Stimulated activated CD4-positive, alpha-beta T cell treated with anti-CD3 and anti-CD28 coated beads, Interleukin-4, amount 100 ng/mL, for 1 hour (primary cell): ENCODE data around the gene TMEM87A.
"Not testable (repeated sequence)": the region's sequence is repeated elsewhere in the genome, so short reads cannot be mapped to it uniquely, and the experiment has no call there.

Source experiments
- DNase-seq: peaks from one replicate; pipeline ENCODE4 v3.0.0-alpha.2; 2020

The TMEM87A gene

DNA sequence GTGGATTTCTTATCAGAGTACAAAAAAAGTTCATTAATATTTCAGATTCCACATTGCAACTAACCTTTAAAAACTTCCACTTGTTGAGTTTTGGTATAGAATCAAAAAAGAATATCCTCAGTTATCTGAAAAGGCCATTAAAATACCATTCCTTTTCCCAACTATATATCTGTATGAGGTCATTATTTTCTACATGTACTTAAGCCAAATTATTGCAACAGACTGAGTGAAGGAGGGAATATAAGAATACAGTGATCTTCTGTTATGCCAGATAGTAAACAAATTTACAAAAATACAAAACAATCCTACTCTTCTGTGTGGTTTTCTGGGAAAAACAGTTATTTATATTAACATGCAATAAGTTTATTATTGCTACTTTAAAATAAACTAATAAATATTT, 5.9 kb downstream of the TMEM87A start:
- no peak for DNase-seq

DNA sequence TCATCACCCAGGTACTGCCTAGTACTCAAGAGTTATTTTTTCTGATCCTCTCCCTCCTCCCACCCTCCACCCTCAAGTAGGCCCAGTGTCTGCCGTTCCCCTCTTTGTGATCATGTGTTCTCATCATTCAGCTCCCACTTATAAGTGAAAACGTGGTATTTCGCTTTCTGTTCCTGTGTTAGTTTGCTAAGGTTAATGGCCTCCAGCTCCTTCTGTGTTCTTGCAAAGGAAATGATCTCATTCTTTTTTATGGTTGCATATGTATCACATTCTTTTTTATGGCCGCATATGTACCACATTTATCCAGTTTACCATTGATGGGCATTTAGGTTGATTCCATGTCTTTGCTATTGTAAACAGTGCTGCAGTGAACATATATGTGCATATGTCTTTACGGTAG, 8.4 kb downstream of the TMEM87A start:
- no peak for DNase-seq

DNA sequence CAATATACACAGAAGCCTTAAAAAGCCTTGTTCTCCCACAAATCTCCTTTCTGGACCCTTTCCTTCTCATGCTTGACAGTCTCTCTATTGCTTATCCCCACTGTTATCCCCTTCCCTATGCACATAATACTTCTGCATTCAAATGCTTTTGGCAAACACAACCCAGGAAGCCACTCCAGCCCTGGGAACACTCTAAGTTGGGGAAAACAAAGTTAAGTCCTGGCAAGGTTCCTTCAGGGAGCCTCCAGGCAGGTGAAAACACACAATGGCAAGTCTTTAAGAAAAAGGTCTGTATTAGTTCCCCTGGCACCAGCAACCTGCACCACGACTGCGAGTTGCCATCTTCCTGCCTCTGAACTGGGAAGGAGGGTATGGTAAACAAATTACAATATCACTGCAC, 19.9 kb downstream of the TMEM87A start:
- DNase-seq: no peak

DNA sequence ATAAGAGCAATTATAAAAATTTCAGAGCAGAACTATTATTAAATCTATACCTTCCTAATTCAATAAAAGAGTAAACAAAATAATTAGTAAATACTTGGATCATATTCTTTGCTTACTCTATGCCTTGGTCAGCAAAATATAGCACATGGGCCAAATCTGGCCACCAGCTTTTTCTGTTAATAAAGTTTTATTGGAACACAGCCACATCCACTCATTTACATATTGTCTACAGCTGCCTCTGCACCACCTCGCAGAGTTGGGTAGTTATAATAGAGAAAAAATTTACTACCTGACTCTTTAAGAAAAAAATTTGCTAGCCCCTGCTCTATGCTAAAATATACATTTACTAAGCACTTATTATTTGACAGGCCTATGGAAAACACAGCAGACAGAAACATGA, 32.4 kb downstream of the TMEM87A start:
- DNase-seq: no peak

DNA sequence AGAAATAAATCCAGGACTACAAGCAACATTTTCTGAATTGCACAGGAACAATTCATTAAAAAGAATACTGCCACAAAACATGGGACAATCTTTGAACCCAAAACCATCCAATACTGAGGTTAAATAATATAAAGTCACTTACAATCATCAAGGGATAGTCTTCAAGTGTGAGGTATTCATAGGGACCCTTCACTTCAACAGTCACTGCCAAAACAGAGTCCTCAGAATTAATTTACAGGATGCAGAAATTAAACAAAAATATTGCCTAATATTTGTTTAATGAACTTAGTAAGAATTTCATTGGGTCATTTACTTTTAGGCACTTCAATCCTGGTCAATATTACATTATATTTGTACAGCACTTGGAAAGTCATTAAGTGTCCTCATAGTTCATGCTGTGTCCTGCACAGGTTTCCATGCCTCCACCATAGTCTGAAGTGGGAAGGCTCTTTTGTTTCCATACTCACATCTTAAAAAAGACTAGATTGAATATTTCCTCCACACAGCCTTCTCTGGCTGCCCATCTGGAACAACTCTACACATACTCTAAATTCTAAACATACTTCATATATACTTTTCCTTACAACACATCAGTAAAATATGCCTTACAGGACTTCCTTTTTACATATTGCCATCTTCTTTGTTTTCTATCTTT, 33.6 kb downstream of the TMEM87A start:
- no peak for DNase-seq

DNA sequence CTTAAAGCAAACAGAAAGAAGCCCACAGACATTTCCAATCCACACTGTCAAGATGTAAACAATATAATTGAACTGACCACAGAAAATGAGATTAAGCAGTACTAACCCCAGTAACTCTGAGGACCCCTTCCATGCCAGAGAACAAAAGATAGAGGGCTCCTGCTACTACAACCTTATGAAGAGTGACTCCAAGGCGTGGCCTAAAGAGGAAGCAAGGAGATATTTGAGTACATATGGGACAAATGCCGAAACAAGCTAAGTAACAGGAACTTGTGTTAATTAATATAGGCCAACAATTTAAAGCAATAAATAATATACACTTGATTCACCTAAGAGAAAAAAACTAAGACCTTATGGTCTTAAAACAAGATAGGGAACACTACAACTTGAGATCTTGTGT, 40.1 kb downstream of the TMEM87A start:
- no peak for DNase-seq

DNA sequence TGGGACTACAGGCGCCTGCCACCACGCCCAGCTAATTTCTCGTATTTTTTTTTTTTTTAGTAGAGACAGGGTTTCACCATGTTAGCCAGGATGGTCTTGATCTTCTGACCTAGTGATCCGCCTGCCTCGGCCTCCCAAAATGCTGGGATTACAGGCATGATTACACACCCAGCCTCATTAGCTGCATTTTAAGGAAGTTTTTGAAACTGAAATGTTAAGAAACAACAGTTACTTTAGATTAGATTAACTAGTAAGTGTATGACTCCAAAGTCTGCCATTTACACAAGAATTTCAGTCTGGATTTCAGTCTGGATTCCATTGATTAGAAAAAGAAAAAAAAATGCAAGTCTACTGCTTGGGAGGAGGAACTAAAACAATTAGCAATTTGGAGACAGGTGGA, 40.6 kb downstream of the TMEM87A start:
- DNase-seq: no peak

DNA sequence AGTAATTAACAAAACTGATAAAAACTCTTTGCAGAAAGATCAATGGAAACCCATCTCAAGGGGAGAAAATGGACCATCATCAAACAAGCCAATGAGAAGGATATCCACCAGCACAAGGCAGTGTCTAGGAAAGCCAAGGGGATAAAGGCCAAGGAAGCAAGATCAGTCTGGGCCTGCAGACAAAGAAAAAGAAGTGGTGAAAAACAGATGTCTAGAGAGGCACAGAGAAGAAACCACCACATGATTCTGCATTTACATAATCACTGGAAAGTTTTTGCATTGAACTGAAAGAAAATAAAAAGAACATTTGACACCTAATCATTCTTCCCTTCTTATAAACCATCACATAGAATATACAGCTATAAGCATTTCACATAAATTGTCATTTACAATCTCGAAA, 42.1 kb downstream of the TMEM87A start:
- DNase-seq: no peak

DNA sequence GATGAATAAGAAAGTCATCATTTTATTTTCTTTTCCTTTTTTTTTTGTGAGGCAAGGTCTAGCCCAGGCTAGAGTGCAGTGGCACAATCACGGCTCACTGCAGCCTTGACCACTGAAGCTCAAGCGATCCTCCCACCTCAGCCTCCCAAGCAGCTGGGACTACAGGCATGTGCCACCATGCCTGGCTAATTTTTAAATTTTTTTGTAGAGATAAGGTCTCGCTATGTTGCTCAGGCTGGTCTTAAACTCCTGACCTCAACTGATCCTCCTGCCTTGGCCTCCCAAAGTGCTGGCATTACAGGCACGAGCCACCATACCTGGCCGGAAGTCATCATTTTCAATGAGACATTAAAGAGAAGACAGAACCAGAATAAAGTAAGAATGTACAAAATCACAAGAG, 44.3 kb downstream of the TMEM87A start:
- DNase-seq: not testable (repeated sequence)

DNA sequence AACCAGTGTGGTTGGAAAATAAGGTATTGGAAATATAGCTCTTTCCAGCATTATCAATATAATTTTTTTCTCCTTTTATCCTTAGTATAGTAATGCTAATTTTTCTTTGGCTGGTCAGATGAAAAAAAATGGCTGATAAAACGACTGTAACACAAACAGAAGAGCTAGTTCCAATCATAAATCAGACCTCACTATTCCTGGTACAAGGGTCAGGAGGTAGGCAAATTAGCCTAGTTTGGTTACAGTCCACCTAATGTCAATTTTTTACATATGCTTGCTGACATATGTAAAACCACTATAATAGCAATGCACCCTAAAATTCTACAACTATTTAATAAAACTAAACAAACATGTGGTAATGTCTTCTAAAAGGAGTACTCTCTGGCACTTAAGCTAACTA, 45.2 kb downstream of the TMEM87A start:
- no peak for DNase-seq

DNA sequence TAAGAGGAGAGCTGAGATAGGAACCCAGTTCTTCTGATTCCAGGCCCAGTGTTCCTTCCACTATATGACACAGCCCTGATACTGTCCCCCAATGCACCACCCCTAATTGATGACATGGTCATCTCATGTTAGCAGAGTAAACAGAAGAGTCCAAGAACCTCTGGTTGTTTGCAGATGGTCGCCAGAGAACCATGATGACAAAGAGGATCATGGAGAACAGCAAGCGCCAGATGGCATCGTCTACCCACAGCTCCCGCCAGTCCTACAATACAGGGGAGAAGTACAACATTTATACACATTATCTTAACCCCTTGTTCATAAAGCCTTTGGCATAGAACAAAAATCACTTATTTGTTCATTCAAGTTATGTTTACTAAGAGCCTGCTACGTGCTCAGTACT, 46.6 kb downstream of the TMEM87A start:
- DNase-seq: no peak

DNA sequence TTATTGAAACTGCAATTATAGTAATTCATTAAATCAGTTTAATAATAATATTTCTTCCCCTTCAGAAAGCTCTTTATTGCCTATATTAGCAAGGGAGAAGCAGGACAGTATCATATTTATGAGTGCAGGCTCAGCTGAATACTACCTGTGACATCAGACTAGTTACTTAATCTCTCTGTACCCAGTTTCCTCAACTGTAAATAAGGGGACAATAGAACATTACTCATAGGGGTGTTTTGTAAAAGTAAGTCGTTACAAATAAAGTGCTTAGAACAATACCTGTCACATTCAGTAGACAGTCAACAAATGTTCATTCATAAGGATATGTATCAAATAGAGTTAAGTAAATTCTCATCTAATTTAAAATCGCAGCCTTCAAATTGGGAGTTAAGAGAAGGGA, 53.0 kb downstream of the TMEM87A start:
- no peak for DNase-seq

DNA sequence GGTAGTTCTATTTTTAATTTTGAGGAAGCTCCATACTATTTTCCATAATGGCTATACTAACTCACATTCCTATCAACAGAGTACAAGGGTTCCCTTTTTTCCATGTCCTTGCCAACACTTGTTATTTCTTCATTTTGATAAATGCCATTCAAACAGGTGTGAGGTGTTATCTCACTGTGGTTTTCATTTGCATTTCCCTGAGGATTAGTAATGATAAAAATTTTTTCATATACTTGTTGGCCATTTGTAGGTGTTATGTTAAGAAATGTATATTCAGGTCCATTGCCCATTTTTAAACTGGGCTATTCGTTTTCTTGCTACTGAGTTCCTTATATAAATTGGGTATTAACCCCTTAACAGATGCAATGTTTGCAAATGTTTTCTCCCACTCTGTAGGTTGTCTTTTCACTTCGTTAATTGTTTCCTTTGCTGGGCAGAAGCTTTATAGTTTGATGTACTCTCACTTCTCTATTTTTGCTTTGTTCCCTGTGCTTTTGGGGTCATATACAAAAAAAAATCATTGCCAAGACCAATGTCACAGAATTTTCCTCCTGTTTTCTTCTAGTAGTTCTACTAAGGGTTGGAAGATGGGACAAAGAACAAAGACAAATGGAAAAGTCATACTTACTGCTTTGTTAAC, 54.2 kb downstream of the TMEM87A start:
- DNase-seq: no peak

DNA sequence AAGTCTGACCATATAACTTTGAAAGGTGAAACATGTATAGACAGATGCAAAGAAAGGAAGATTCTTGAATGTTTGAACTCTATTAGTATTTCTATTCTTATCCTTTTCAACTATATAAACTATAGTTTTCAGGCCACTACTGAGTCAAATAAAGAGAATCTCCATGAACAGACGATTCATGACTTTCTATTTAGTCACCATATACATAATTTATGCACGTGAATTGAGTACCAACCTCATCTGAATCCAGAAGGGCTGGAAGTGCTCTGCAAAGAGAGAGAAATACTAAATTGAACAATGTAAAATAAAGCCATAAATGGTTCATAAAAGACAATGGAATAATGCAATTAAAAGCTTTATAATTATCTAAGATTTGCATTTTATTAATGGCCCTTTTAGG, 55.7 kb downstream of the TMEM87A start:
- DNase-seq: no peak

DNA sequence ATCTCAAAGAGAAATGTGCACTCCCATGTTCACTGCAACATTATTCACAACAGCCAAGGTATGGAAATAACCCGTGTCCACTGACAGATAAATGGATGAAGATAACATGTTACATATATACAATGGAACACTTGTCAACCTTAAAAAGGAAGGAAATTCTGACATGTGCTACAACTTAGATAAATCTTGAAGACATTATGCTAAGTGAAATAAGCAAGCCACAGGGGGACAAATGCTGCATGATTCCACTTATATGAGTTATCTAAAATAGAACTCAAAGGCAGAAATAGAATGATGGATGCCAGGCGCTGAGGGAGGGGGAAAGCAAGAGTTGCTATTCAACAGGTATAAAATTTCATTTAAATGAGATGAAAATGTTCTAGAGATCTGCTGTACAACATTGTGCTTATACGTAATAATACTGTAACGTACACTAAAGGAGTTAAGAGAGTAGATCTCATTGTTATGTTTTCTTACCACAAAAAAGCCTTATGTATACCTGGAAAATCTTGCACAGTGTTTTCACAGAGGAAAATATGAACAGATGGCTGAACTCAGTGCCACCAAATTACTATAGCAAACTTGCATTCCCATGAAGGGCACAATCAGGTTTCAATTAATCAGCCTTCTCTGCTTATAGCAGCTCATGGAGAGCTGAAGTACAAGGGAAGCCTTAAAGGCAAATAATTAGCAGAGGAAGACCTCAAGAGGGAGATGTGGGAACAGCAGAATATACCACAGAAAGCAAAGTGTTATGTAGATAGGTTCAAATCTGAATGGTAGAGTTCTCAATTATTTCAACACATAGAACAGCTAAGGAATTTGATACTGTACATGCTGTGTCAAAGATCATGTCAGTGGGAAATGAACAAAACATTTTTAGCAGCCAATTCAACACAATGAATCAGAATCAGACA, 57.1 kb downstream of the TMEM87A start:
- no peak for DNase-seq

DNA sequence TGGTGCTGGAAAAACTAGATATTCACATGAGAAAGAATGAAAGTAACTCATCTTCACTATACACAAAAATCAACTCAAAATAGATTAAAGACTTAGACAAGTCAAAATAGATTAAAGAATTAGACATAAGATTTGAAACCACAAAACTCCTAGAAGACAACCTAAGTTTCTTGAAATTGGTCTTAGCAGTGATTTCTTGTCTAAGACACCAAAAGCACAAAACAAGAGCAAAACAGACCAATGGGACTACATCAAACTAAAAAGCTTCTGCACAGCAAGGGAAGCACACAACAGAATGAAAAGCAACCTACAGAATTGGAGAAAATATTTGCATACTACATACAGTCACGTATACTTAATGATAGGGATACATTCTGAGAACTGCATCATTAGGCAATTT, 58.6 kb downstream of the TMEM87A start:
- no peak for DNase-seq

DNA sequence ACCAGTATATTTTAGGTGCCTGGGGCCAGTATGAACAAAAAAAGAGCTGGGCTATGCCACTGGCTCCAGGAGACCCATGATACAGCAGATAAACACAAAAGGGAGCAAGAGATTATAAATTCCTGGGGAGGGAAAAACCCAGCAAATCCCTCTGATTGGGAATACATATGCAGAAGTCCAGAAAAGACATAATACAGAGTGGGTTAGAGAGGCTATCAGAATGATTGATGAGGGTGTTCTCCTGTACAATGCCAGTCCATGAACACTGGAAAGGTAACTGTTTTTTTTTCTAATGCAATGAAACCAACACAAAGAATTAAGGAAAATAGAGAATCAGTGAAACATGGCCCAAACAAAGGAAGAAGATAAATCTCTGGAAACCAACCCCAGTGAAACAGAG, 59.7 kb downstream of the TMEM87A start:
- no peak for DNase-seq

DNA sequence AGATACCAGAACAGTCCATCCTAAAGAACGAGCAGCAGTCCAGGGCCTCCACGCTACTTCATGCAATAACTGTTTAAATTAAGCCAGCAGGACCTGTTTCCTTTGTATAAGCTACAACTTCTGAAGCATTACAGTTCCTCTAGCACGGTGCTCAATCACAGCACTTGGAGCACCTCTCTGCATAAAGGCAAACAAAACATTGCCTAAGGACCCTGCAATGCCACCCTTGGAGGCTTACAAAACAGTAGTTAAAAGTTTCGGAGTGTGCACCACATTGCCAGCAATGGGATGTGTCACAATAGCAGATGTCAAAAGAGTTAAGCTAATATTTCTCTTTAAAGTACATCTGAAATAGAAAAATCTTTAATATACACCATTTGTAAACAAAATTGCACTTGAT, 62.5 kb downstream of the TMEM87A start:
- no peak for DNase-seq

DNA sequence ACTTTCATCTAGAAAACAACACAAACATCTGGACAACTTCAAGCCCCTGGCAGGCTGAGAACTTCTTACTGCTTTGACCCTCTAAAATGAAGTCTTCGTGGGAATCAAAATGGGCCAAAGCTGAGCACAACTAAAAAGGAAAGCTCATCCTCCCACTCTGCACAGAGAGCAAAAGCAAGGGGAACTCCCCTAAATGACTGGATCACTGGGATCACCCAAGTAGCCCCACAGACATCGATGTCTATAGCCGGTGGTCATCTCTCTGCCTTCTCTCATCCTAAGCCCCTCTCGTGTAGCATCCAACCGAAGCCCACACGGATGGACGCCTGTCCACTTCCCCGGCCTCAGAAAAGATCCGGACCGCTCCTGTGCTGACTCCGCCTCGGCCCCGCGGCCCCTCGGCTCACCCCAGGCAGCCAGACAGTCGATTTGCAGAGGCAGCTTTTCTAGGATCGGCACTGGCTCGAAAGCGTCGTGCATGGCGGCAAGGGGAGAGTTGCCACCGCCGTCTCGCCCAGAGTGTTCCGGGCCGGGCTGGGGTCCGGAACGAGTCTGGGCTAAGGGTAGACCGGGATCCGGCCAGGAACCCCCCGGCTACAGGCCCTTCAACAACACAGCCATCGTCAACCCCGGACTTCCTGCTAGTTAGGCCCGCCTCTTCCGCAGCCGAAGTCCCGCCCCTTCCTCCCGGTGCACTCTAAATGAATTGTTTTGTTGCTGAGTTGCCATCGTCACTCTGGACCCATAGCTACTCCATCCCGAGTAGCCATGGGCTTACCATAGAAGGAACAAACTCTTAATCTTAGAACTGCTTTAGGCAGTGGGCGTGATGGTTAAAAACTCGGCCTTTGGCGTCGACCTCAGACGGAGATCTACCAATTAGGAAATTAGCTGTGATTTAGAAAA, 65.3 kb downstream of the TMEM87A start, which contains the start of gene VPS39:
Gene VPS39 (minus strand): TSS at position 631 of the 906 bp plus-strand sequence. CDS start 151 bp downstream, at position 480.
- DNase-seq: peak; percentile 84

DNA sequence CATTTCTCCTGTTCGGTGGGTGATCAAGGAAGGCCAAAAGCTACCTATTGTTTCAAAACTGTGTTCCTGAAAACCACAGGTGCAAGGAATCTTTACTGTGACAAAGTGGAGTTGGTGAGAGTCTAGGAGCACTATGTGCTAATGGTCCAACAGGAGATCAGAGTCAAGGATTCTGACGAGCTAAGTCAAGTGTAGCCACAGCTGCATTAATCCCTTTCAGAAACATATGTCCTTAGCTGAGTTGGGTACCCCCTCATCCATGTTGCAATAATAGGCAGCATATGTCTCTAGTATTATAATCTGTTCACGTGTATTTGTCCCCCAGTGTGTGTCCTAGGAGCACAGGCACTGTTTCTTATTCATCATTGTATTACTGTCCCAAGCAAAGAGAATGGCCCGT, 66.8 kb downstream of the TMEM87A start:
- DNase-seq: no peak

DNA sequence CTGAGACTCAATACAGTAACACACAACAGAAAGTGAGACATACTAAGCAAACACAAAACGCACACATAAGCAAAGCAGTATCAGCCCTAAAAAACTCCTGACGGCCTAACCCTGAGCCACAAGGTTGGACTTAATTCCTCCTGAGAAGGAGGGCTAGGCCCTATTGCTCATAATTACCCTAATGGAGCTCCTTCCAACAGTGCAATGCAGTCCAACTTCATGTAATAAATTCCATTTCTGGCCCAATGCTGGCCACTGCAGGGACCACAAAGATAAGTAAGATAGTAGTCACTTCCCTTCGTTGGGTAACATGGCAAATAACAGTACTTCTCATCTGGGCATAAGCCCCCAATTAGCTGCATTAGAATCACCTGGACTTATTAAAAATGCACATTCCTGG, 69.3 kb downstream of the TMEM87A start:
- no peak for DNase-seq

DNA sequence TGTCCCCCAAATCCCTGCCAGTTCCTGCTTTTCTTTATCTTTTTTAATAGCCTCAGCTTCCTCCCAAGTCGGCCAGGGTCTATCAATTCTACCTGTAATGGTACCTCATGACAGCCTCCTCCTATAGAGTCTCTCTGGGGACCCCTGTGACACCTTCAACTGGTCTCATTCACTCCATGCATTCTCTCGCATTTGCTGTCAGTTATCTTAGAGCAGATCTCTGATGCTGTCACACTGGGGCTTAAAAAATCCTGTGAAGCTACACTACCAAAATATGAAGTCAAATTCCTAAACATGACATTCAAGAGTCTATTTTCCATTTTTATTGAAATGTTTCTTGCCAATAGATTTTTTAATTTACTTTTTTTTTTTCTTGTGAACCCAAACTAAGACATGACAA, 70.6 kb downstream of the TMEM87A start:
- DNase-seq: no peak

DNA sequence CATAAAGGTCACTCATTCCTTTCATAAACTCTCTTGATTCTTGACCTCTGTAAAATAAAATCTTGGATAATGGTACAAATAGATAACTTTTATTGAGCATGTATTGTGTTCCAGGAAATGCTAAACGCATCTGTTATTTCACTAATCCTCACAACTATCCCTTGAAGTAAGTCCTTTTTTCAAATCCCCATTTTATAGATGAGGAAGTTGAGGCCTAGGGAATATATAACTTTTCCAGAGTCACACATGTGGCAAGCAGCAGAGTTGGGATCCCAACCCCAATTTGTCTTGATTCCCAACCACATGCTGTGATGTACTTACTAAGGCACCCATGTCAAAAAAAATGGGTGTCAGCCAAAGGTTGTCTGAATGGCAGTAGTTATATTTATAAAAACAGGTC, 71.4 kb downstream of the TMEM87A start:
- DNase-seq: no peak
